DND-41 (cell line): Measurements from ENCODE around the gene NKX1-2.

Experiments
- EZH2 ChIP-seq: IDR thresholded peaks from 3 replicates; pipeline ENCODE4 v1.6.1; 2012; ENCODE audit warnings: borderline replicate concordance, low read depth, mild to moderate bottlenecking, moderate library complexity, low read length, inconsistent platforms; ENCODE audit not compliant: severe bottlenecking
- TF ChIP-seq, protein P1 (sequence below): IDR thresholded peaks from 2 replicates; pipeline ENCODE4 v1.5.1; 2012; ENCODE audit warnings: borderline replicate concordance, low read length, moderate library complexity, mild to moderate bottlenecking; ENCODE audit not compliant: poor library complexity, severe bottlenecking; ENCODE audit errors: extremely low read depth

GRCh38 chr10:124469956-124470484 lies 20.2 kb upstream of the NKX1-2 start:
- TF ChIP-seq, protein P1, sequence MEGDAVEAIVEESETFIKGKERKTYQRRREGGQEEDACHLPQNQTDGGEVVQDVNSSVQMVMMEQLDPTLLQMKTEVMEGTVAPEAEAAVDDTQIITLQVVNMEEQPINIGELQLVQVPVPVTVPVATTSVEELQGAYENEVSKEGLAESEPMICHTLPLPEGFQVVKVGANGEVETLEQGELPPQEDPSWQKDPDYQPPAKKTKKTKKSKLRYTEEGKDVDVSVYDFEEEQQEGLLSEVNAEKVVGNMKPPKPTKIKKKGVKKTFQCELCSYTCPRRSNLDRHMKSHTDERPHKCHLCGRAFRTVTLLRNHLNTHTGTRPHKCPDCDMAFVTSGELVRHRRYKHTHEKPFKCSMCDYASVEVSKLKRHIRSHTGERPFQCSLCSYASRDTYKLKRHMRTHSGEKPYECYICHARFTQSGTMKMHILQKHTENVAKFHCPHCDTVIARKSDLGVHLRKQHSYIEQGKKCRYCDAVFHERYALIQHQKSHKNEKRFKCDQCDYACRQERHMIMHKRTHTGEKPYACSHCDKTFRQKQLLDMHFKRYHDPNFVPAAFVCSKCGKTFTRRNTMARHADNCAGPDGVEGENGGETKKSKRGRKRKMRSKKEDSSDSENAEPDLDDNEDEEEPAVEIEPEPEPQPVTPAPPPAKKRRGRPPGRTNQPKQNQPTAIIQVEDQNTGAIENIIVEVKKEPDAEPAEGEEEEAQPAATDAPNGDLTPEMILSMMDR, result no peak
- no peak for TF ChIP-seq EZH2
